NCI-H2107 treated with DMSO at 0.1 percent for 48 hours (cell line): ENCODE measurements around the gene SCRN1.
"Not testable (repeated sequence)": the region's sequence is repeated elsewhere in the genome, so short reads cannot be mapped to it uniquely, and the experiment has no call there.

Experiments used
- DNase-seq: peaks from one replicate; lab custom pipeline; 2025; ENCODE audit not compliant: unreplicated experiment; lab: John Stamatoyannopoulos, UW

Gene SCRN1

GRCh38 chr7:29893351-29893965 lies 96.1 kb downstream of the SCRN1 start:
- DNase-seq, result no peak

DNA sequence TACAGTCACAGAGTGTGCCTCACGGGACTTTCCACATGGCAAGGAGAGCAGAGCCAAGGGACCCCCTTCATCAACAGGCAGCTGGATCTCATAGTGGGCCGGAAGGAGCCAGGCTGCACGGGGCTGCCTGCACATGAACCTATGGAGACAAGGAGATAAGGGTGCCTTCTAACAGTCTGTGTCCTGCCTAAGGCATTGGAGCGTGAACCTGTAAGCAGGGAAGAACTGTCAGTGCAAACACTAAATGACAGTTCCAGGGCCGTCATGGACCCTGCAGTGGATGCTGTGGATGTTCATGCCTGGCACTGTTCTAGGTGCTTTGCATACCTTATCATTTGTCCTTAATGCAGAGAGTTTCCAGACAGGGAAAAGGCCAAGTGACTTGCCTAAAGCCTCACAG lies 97.4 kb downstream of the SCRN1 start:
- DNase-seq, result no peak

DNA sequence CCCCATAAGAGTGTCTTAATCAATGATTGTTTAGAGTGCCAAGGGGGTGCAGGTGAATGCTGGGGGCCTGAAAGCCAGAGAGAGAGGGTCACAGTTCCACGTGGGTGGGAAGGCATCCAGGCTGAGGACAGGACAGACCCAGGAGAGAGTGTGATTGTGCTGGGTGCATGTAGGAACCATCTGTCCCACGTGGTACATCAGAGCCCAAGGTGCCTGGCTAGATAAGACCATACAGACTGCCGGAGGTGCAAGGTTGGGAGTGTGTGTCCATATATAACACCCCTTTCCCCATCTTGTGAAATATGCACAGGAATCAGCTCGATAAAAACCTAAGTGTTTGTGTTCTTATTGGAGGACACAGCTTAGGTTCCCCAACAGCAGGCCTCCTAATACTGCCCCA lies 97.8 kb downstream of the SCRN1 start:
- no peak for DNase-seq

DNA sequence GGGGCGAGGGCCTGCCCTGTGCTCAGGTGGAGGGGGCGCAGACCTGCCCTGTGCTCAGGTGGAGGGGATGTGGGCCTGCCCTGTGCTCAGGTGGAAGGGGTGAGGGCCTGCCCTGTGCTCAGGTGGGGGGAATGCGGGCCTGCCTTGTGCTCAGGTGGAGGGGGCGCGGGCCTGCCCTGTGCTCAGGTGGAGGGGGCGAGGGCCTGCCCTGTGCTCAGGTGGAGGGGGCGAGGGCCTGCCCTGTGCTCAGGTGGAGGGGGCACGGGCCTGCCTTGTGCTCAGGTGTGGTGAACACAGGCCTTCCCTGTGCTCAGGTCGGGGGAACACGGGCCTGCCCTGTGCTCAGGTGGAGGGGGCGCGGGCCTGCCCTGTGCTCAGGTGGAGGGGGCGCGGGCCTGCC lies 98.8 kb downstream of the SCRN1 start:
- DNase-seq, result not testable (repeated sequence)

DNA sequence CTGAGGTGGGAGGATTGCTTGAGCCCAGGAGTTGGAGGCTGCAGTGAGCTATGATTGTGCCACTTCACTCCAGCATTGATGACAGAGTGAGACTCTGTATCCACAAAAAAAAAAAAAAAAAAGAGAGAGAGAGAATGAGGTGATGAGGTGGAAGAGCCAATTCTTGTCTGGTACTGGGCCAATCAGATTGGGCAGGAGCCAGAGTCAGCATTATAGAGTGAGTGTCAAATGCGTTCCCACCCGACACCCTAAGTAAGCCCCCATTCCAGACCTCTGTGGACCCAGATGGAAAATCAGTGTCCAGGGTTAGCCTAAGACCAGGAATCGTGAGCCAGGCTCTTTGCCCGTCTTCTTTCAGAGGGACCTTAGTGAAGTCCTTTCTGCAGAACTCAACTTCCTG lies 99.3 kb downstream of the SCRN1 start:
- no peak for DNase-seq

DNA sequence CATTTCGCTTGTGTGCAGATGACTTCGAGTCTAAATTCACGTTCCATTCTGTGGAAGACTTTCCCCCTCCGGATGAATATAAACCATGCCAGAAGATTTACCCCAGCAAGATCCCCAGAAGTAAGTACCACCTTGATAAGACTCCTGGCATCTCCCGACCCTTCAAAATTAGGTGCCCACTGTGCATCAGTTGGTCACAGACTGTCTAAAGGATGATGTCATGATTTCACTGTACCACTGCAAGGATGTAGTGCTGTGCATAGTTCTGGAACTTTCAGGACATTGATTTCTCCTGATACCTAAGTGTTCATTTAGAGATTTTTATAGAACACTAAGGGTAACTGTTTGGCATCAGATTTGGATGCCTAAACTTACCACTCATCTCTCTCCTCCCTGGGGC lies 100.3 kb downstream of the SCRN1 start:
- no peak for DNase-seq

GRCh38 chr7:29888006-29888405 lies 101.6 kb downstream of the SCRN1 start:
- no peak for DNase-seq

- no peak for DNase-seq
Measured at GRCh38 chr7:29886827-29887226, 102.8 kb downstream of the SCRN1 start.

GRCh38 chr7:29885626-29886025 lies 104.0 kb downstream of the SCRN1 start:
- no peak for DNase-seq

DNA sequence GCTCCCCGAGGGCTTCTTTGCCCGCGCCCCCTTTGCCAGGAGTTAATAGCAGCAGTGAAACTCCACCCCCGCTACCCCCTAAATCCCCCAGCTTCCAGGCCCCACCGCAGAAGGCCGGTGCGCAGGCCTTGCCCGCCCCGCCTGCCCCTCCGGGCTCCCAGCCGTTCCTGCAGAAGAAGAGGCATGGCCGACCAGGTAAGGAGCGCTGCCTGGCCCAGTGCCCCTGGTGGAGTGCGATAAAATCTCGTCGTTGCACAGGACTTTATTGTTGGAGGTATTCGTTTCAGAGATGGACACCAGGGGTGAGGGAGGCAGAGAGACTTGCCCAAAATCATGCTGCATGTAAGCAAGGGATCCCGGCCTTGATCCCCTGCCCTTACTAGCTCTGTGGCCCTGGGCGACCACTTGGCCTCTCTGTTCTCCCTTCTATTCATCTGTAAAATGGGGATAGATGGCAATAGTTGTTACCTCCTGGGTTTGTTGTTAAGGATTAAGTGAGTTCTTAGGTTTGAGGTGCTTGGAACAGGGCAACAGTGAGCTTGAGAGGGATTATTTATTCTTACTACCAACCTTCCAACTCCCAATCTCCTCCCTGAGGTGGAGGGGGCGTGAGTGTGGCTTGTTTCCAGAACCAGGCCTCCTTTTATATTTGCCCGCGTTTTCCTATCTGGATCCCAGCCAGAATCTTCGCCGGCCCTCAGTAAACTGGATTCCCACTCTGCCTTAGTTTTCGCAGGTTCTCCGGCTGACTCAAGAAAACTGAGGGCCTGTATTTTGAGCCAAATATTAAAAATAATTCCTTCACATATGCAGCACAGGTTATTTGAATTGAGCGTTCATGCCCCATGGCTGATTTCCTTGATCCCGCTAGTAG lies 105.0 kb downstream of the SCRN1 start:
- DNase-seq, result no peak

DNA sequence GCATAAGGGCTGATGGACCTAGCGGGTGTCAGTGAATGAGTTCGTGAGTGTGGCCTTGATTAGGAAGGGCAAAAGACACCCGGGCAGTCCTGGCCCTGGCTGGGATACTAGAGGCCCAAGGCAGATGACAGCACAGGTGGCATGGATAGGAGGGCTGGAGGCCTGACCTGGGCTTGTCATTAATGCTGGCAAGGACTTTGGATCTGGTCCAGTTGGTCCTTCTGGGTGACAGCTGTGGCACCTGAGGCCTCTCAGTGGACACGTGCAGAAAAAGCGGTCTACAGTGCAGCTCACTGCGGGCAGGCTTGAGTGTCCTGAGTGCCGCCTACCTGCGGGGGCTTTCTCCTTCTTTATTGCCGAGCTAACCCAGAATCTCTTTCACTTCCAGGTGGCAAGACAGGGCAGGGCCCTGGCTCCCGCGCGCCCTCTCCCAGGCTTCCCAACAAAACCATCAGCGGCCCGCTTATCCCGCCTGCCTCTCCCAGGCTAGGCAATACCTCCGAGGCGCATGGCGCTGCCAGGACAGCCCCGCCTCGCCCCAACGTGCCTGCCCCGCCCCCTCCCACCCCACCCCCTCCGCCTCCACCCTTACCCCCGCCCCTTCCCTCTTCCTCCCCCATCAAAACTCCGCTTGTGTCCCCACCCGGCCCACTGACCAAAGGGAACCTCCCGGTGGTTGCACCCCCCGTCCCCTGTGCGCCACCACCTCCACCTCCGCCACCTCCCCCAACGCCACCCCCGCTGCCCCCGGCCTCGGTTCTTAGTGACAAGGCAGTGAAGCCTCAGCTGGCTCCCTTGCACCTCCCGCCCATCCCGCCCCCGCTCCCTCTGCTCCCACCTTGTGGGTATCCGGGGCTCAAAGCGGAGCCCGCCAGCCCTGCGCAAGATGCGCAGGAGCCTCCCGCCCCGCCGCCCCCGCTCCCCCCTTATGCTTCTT lies 105.9 kb downstream of the SCRN1 start:
- no peak for DNase-seq

- no peak for DNase-seq
Measured at GRCh38 chr7:29882481-29882880, 107.1 kb downstream of the SCRN1 start.

- DNase-seq, result peak; percentile 39
Measured at GRCh38 chr7:29881724-29882123, 107.9 kb downstream of the SCRN1 start.

- no peak for DNase-seq
Measured at GRCh38 chr7:29879609-29880008, 110.0 kb downstream of the SCRN1 start.

DNA sequence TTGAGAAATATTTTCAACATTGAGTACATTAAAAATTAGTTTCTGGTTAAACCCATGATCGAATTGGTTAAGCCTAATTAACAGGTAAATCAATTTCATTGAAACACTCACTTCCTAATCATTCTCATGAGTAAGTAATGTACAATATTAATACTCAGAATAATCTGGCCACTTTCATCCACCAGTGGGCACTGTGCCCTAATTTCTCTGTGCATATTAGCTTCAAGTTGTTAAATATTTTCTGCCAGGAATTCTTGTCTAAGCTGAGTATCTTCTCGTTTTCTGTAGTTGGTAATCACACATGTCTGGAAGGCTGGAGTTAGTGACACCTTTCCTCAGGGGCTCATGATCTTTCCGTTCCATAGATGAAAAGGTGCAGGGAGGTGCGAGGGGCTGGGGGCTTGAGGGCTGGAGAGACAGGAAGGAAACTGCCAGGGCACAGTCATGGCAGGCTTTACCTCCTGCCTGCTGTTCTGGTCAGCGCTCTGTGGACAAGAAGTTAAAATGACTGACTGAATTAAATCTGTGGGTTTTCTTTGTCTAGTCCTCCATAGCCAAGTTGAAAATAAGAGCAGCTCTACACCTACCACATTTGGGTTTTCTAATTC lies 111.4 kb downstream of the SCRN1 start:
- peak; percentile 25 for DNase-seq

GRCh38 chr7:29877196-29877595 lies 112.4 kb downstream of the SCRN1 start:
- peak; percentile 42 for DNase-seq

GRCh38 chr7:29875741-29876140 lies 113.9 kb downstream of the SCRN1 start:
- no peak for DNase-seq

DNA sequence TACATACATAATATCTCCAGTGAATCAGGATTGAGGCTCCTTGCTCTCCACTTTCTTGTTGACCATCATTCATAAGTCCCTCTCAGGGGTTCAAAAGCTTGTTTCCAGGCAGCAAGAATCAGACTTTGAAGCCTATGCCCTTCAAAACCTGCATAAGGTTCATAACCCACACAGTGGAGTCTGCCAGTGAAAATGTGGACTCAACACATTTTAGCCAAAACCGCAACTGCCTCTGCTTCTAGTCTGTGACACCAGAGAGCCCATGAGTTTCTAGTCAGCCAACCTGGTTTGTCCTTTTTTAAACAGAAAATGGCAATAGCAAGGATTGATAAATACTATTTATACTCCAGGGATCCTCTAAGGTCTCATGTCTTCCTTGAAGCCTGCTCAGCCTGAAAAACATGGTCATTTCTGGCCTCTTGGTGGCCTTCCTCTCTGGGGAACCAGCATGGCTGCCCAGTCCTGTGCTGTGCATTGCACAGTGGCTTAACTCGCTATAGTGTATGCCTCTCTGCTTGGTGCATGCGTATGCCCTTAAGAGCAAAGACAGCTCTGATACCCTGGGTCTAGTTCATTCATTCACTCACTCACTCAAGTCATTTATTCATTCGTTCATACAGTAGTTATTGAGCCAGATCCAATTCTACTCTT lies 115.8 kb downstream of the SCRN1 start:
- DNase-seq, result no peak

GRCh38 chr7:29871787-29872398 lies 117.7 kb downstream of the SCRN1 start:
- no peak for DNase-seq
